GM23338 (cell line): ENCODE measurements around the gene CASTOR1. TPM values are rescaled to one million over a fixed set of nuclear protein-coding genes. Genes with fewer than 3 reads are reported as not detected.

Experiments used
- ATAC-seq: fragments of 200-7000 bp; cut with Tn5 transposase; 3 replicates; pipeline ENCODE4 v1.9.1; 2020
- DNase-seq: peaks from one replicate; pipeline ENCODE4 v3.0.0-alpha.2; 2015; ENCODE audit warnings: low spot score
- H2AFZ ChIP-seq: fragments of 200-600 bp; sonication (generic); 2 replicates; pipeline ENCODE4 v1.8.0; 2016; ENCODE audit warnings: antibody characterized with exemption, mild to moderate bottlenecking, moderate library complexity
- H3F3A ChIP-seq: fragments of 200-600 bp; sonication (generic); replicated peaks from 2 replicates; pipeline ENCODE4 v1.8.0; 2017; ENCODE audit warnings: antibody characterized with exemption, mixed run types, low read depth
- H3K27ac ChIP-seq: fragments of 200-600 bp; sonication (generic); 2 replicates; pipeline ENCODE4 v1.6.1; 2016; ENCODE audit warnings: low read depth
- H3K27me3 ChIP-seq: fragments of 200-600 bp; sonication (generic); 2 replicates; pipeline ENCODE4 v1.8.0; 2016; ENCODE audit warnings: mild to moderate bottlenecking, mixed run types, moderate library complexity; ENCODE audit not compliant: insufficient read depth
- H3K36me3 ChIP-seq: fragments of 200-600 bp; sonication (generic); 2 replicates; pipeline ENCODE4 v1.8.0; 2016; ENCODE audit warnings: mild to moderate bottlenecking; ENCODE audit not compliant: insufficient read depth
- H3K4me1 ChIP-seq: fragments of 200-600 bp; sonication (generic); 2 replicates; pipeline ENCODE4 v1.8.0; 2016; ENCODE audit warnings: mild to moderate bottlenecking, moderate library complexity; ENCODE audit not compliant: insufficient read depth
- H3K4me2 ChIP-seq: fragments of 200-600 bp; sonication (generic); 2 replicates; pipeline ENCODE4 v1.7.1; 2017; ENCODE audit warnings: mixed run types
- H3K4me3 ChIP-seq: fragments of 200-600 bp; sonication (generic); 2 replicates; pipeline ENCODE4 v1.6.1; 2016; ENCODE audit warnings: mixed run types
- H3K79me2 ChIP-seq: fragments of 200-600 bp; sonication (generic); replicated peaks from 2 replicates; pipeline ENCODE4 v1.8.0; 2017; ENCODE audit warnings: mild to moderate bottlenecking; ENCODE audit not compliant: insufficient read depth
- H3K9me2 ChIP-seq: fragments of 200-600 bp; sonication (generic); 2 replicates; pipeline ENCODE4 v1.8.0; 2017; ENCODE audit not compliant: insufficient read depth
- H4K20me1 ChIP-seq: fragments of 200-600 bp; sonication (generic); replicated peaks from 2 replicates; pipeline ENCODE4 v1.8.0; 2017; ENCODE audit warnings: mild to moderate bottlenecking; ENCODE audit not compliant: insufficient read depth
- H3K27ac Mint-ChIP-seq: 2 replicates; pipeline ENCODE4 v1.8.0; 2020; ENCODE audit warnings: inconsistent platforms, mild to moderate bottlenecking, moderate library complexity, mixed read lengths
- H3K27me3 Mint-ChIP-seq: 3 replicates; pipeline ENCODE4 v1.8.0; 2022; ENCODE audit warnings: low read depth, mild to moderate bottlenecking, moderate library complexity, mixed read lengths, inconsistent platforms; ENCODE audit not compliant: insufficient read depth, poor library complexity
- H3K36me3 Mint-ChIP-seq: 3 replicates; pipeline ENCODE4 v1.8.0; 2021; ENCODE audit warnings: low read depth, mild to moderate bottlenecking, inconsistent platforms, moderate library complexity, mixed read lengths
- H3K4me1 Mint-ChIP-seq: 3 replicates; pipeline ENCODE4 v1.8.0; 2020; ENCODE audit warnings: mild to moderate bottlenecking, inconsistent platforms, mixed read lengths
- H3K4me3 Mint-ChIP-seq: 3 replicates; pipeline ENCODE4 v1.8.0; 2021; ENCODE audit warnings: moderate library complexity, mild to moderate bottlenecking, inconsistent platforms, mixed read lengths
- H3K9me3 Mint-ChIP-seq: 3 replicates; pipeline ENCODE4 v1.8.0; 2020; ENCODE audit warnings: moderate library complexity, mild to moderate bottlenecking, inconsistent platforms, mixed read lengths
- CREB1 ChIP-seq: fragments of 250-450 bp; sonication (Bioruptor Pico); IDR thresholded peaks from 2 replicates; pipeline ENCODE4 v1.5.0; 2020; ENCODE audit warnings: low read depth, mild to moderate bottlenecking, moderate library complexity
- EZH2 ChIP-seq: fragments of 200-600 bp; sonication (generic); IDR thresholded peaks from one replicate; pipeline ENCODE4 v1.8.0; 2017; ENCODE audit warnings: antibody characterized with exemption, mild to moderate bottlenecking, low read depth; ENCODE audit not compliant: unreplicated experiment
- EZH2phosphoT487 ChIP-seq: fragments of 200-600 bp; sonication (generic); IDR thresholded peaks from one replicate; pipeline ENCODE4 v1.8.1; 2018; ENCODE audit warnings: antibody characterized with exemption; ENCODE audit not compliant: unreplicated experiment
- JUNB ChIP-seq: IDR thresholded peaks from one replicate; pipeline ENCODE4 v1.6.1; 2016; ENCODE audit warnings: antibody characterized with exemption; ENCODE audit not compliant: unreplicated experiment
- NANOG ChIP-seq: IDR thresholded peaks from 2 replicates; pipeline ENCODE4 v1.6.1; 2016; ENCODE audit warnings: antibody characterized with exemption, borderline replicate concordance
- POLR2AphosphoS5 ChIP-seq: IDR thresholded peaks from 2 replicates; pipeline ENCODE4 v1.6.1; 2016; ENCODE audit warnings: antibody characterized with exemption, low read depth
- ZNF114 ChIP-seq: fragments of 250-450 bp; sonication (Bioruptor Pico); IDR thresholded peaks from 2 replicates; pipeline ENCODE4 v1.5.0; 2020; ENCODE audit warnings: mild to moderate bottlenecking, moderate library complexity
- ZNF331 ChIP-seq: fragments of 250-450 bp; sonication (Bioruptor Pico); IDR thresholded peaks from 2 replicates; pipeline ENCODE4 v1.5.0; 2020; ENCODE audit warnings: low read depth, mild to moderate bottlenecking, moderate library complexity
- ZNF462 ChIP-seq: fragments of 250-450 bp; sonication (Bioruptor Pico); IDR thresholded peaks from 2 replicates; pipeline ENCODE4 v1.5.0; 2020; ENCODE audit warnings: mild to moderate bottlenecking, moderate library complexity
- polyA plus RNA-seq: library from polyadenylated mRNA; unstranded; fragments of >200 nt; fragmentation: Nextera tagmentation; extraction: Ambion mirVana; gene quantifications from 2 replicates; pipeline ENCODE4 v1.2.1, GENCODE V29; 2016
- total RNA-seq: library from RNA; depleted of rRNA; stranded (reverse); fragments of >200 nt; shearing (Covaris generic); gene quantifications from 2 replicates; pipeline ENCODE4 v1.2.3, GENCODE V29; 2014
- TF ChIP-seq, protein P1 (sequence below): IDR thresholded peaks from 2 replicates; pipeline ENCODE4 v1.6.1; 2016; ENCODE audit warnings: antibody characterized with exemption
- TF ChIP-seq, protein P2 (sequence below), 2 experiments: fragments of 200-600 bp in 1 of 2; sonication (generic) in 1 of 2; conservative IDR thresholded peaks; 2 replicates each; pipeline versions ENCODE4 v1.5.1 to v1.6.1; 2016 to 2017; ENCODE audit warnings: antibody characterized with exemption in 2 of 2, low read depth in 2 of 2, mild to moderate bottlenecking in 2 of 2, moderate library complexity in 1 of 2

CASTOR1 gene
- total and polyA plus RNA-seq, 2 experiments from 2014 or later = 11.3 to 23.2 TPM

DNA sequence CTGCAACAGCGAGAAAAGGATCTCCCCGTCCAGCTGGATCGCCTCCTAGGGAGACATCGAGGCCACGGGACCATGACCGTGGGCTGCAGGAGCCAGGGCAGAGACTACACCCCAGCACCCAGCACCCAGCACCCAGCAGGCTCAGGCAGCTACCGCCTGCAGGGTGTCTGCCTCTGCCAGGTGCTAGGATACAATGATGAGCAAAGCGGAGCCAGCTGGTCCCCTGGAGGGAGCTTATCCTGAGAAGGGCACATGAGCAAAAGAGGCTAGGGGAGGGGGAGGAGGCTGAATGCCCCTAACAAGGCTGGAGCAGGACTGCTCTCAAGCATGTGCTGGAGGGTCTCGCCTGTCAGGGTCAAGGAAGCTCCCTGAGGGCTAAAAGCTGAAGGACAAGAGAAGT, 4.8 kb upstream of the CASTOR1 start:
- Histone ChIP-seq H3F3A (no peaks in the 10 kb centered on the region), H4K20me1 (no peaks in the 10 kb centered on the region), H3K27me3 (no peaks in the 10 kb centered on the region), H3K9me2 (no peaks in the 10 kb centered on the region), H2AFZ (no peak overlapping the region), H3K36me3 (no peaks in the 10 kb centered on the region), H3K79me2 (no peaks in the 10 kb centered on the region), H3K4me1 (peaks cover 8% of the 10 kb centered on the region; the same call in 1 of the 2 replicates), H3K4me2 (no peak overlapping the region), H3K4me3 (no peak overlapping the region), H3K27ac (no peak overlapping the region)
- no peak overlapping the region for H3K4me3 Mint-ChIP-seq
- H3K9me3 Mint-ChIP-seq = no peaks in the 10 kb centered on the region
- peaks cover 17% of the 10 kb centered on the region; the same call in 2 of the 3 replicates for H3K4me1 Mint-ChIP-seq
- H3K36me3 Mint-ChIP-seq = no peaks in the 10 kb centered on the region
- no peak overlapping the region for H3K27ac Mint-ChIP-seq
- H3K27me3 Mint-ChIP-seq = peaks cover 14% of the 10 kb centered on the region
- DNase-seq (no peak), ATAC-seq (no peak)
- TF ChIP-seq JUNB (no peak), POLR2AphosphoS5 (no peak)

DNA sequence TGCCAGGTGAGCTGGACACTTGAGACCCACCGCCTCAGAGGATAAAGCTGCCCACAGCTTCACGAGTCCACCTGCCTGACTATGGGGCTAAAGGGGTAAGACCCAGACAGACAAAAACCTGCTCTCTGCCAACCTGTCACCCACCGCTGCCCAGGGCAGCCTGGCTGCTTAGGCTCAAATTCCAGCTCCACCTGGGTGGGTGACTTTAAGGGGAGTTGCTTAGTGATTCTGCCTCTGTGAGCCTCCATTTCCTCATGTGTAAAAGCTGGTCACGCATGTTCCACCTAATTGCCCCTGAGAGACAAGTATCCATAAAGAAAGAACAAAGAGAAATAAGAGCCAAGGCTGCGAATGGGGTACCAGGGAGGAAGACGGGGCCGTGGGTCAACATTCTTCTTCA, 3.7 kb upstream of the CASTOR1 start:
- peaks cover 14% of the 10 kb centered on the region; the same call in 1 of the 2 replicates for H3K4me1 ChIP-seq
- no peak overlapping the region for H3K4me3 ChIP-seq
- no peaks in the 10 kb centered on the region for H3K9me2 ChIP-seq
- H3K27me3 ChIP-seq = peaks cover 7% of the 10 kb centered on the region; the same call in 1 of the 2 replicates
- Mint-ChIP-seq H3K4me3 (no peak overlapping the region), H3K27ac (no peak overlapping the region), H3K4me1 (peaks cover 15% of the 10 kb centered on the region; the same call in 2 of the 3 replicates), H3K9me3 (no peaks in the 10 kb centered on the region), H3K27me3 (peaks cover 19% of the 10 kb centered on the region), H3K36me3 (no peaks in the 10 kb centered on the region)
- ATAC-seq (no peak), DNase-seq (no peak)
- no peak overlapping the region for H2AFZ ChIP-seq
- no peak overlapping the region for H3K4me2 ChIP-seq
- H3K36me3 ChIP-seq = no peaks in the 10 kb centered on the region
- H3K27ac ChIP-seq = no peak overlapping the region
- H4K20me1 ChIP-seq = no peaks in the 10 kb centered on the region
- no peaks in the 10 kb centered on the region for H3K79me2 ChIP-seq
- TF ChIP-seq ZNF462 (no peak), POLR2AphosphoS5 (no peak), ZNF114 (no peak), EZH2phosphoT487 (no peak), JUNB (no peak), CREB1 (CRISPR knock-in tag) (no peak), NANOG (no peak), ZNF331 (no peak), EZH2 (no peak)
- TF ChIP-seq, protein P1, sequence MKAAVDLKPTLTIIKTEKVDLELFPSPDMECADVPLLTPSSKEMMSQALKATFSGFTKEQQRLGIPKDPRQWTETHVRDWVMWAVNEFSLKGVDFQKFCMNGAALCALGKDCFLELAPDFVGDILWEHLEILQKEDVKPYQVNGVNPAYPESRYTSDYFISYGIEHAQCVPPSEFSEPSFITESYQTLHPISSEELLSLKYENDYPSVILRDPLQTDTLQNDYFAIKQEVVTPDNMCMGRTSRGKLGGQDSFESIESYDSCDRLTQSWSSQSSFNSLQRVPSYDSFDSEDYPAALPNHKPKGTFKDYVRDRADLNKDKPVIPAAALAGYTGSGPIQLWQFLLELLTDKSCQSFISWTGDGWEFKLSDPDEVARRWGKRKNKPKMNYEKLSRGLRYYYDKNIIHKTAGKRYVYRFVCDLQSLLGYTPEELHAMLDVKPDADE = no peak
- TF ChIP-seq, protein P2, sequence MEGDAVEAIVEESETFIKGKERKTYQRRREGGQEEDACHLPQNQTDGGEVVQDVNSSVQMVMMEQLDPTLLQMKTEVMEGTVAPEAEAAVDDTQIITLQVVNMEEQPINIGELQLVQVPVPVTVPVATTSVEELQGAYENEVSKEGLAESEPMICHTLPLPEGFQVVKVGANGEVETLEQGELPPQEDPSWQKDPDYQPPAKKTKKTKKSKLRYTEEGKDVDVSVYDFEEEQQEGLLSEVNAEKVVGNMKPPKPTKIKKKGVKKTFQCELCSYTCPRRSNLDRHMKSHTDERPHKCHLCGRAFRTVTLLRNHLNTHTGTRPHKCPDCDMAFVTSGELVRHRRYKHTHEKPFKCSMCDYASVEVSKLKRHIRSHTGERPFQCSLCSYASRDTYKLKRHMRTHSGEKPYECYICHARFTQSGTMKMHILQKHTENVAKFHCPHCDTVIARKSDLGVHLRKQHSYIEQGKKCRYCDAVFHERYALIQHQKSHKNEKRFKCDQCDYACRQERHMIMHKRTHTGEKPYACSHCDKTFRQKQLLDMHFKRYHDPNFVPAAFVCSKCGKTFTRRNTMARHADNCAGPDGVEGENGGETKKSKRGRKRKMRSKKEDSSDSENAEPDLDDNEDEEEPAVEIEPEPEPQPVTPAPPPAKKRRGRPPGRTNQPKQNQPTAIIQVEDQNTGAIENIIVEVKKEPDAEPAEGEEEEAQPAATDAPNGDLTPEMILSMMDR (conservative IDR thresholded peaks at IDR 0.05; ENCODE audit: low read depth in 2 of 2) = no peak
- peaks cover 5% of the 10 kb centered on the region; the same call in 1 of the 2 replicates for H3F3A ChIP-seq
